OCI-M1 (cell line): Measurements from ENCODE around the gene MRPS35.
"Not testable (repeated sequence)": the region's sequence is repeated elsewhere in the genome, so short reads cannot be mapped to it uniquely, and the experiment has no call there.

Experiments used
- DNase-seq: peaks from one replicate; lab custom pipeline; 2025; lab: John Stamatoyannopoulos, UW

Gene MRPS35

GRCh38 chr12:27709212-27709931, 1.3 kb upstream of the MRPS35 start:
- DNase-seq = no peak

GRCh38 chr12:27709932-27710591, 570 bp upstream of the MRPS35 start:
- no peak for DNase-seq

GRCh38 chr12:27711317-27711682, 668 bp downstream of the MRPS35 start:
- DNase-seq = peak; percentile 52

- DNase-seq = no peak
These were observed 1.3 kb downstream of the MRPS35 start for GRCh38 chr12:27711967-27712366.

GRCh38 chr12:27723212-27723611, 12.6 kb downstream of the MRPS35 start:
- no peak for DNase-seq

- DNase-seq = no peak
These were observed 19.5 kb downstream of the MRPS35 start for GRCh38 chr12:27730097-27730588.

GRCh38 chr12:27732281-27732680, 21.6 kb downstream of the MRPS35 start:
- no peak for DNase-seq

GRCh38 chr12:27733052-27733656, 22.5 kb downstream of the MRPS35 start:
- DNase-seq = peak; percentile 65

GRCh38 chr12:27733791-27734190, 23.2 kb downstream of the MRPS35 start:
- no peak for DNase-seq

GRCh38 chr12:27734321-27734720, 23.7 kb downstream of the MRPS35 start:
- not testable (repeated sequence) for DNase-seq

GRCh38 chr12:27743601-27744000, 33.0 kb downstream of the MRPS35 start:
- DNase-seq = no peak

- not testable (repeated sequence) for DNase-seq
These were observed 35.1 kb downstream of the MRPS35 start for GRCh38 chr12:27745734-27746133.

GRCh38 chr12:27747111-27747820, 36.6 kb downstream of the MRPS35 start:
- DNase-seq = no peak

GRCh38 chr12:27751386-27752047, 40.9 kb downstream of the MRPS35 start:
- no peak for DNase-seq

- DNase-seq = no peak
These were observed 44.2 kb downstream of the MRPS35 start for GRCh38 chr12:27754795-27755194.

- DNase-seq = no peak
These were observed 46.1 kb downstream of the MRPS35 start for GRCh38 chr12:27756670-27757195.

GRCh38 chr12:27762757-27763156, 52.1 kb downstream of the MRPS35 start:
- DNase-seq = no peak

- DNase-seq = no peak
These were observed 56.0 kb downstream of the MRPS35 start for GRCh38 chr12:27766587-27766986.

GRCh38 chr12:27769142-27769673, 58.6 kb downstream of the MRPS35 start:
- DNase-seq = no peak

GRCh38 chr12:27771481-27772327, 61.1 kb downstream of the MRPS35 start:
- DNase-seq = no peak
